ENCODE results near the gene CD274.
"Not testable (repeated sequence)": the region's sequence is repeated elsewhere in the genome, so short reads cannot be mapped to it uniquely, and the experiment has no call there.

The CD274 gene

GRCh38 chr9:5450359-5451091 is at the start of gene CD274:
Gene CD274 (plus strand): TSS chr9:5450542. CDS start chr9:5456114, 5,572 bp downstream.
- DNase-seq (ENCODE audit: low read depth in 2 of 2): peak; percentile 62

- DNase-seq (ENCODE audit: low read depth in 2 of 2): no peak
These were observed 48.1 kb upstream of the CD274 start for GRCh38 chr9:5402217-5402616.

GRCh38 chr9:5408596-5408995 is 41.7 kb upstream of the CD274 start:
- DNase-seq (ENCODE audit: low read depth in 2 of 2): no peak

GRCh38 chr9:5416953-5417352 is 33.4 kb upstream of the CD274 start:
- no peak for DNase-seq (ENCODE audit: low read depth in 2 of 2)

- no peak for DNase-seq (ENCODE audit: low read depth in 2 of 2)
These were observed 31.9 kb upstream of the CD274 start for GRCh38 chr9:5418481-5418880.

- DNase-seq (ENCODE audit: low read depth in 2 of 2): no peak
These were observed 30.4 kb upstream of the CD274 start for GRCh38 chr9:5419987-5420386.

GRCh38 chr9:5421163-5421562 is 29.2 kb upstream of the CD274 start:
- no peak for DNase-seq (ENCODE audit: low read depth in 2 of 2)

- DNase-seq (ENCODE audit: low read depth in 2 of 2): no peak
These were observed 28.1 kb upstream of the CD274 start for GRCh38 chr9:5422276-5422675.

- no peak for DNase-seq (ENCODE audit: low read depth in 2 of 2)
These were observed 25.2 kb upstream of the CD274 start for GRCh38 chr9:5425006-5425628.

GRCh38 chr9:5427005-5427404 is 23.3 kb upstream of the CD274 start:
- no peak for DNase-seq (ENCODE audit: low read depth in 2 of 2)

- no peak for DNase-seq (ENCODE audit: low read depth in 2 of 2)
These were observed 22.2 kb upstream of the CD274 start for GRCh38 chr9:5428172-5428571.

- DNase-seq (ENCODE audit: low read depth in 2 of 2): no peak
These were observed 21.4 kb upstream of the CD274 start for GRCh38 chr9:5428794-5429528.

- no peak for DNase-seq (ENCODE audit: low read depth in 2 of 2)
These were observed 20.3 kb upstream of the CD274 start for GRCh38 chr9:5429873-5430564.

- DNase-seq (ENCODE audit: low read depth in 2 of 2): no peak
These were observed 19.4 kb upstream of the CD274 start for GRCh38 chr9:5430912-5431311.

- not testable (repeated sequence) for DNase-seq (ENCODE audit: low read depth in 2 of 2)
These were observed 17.5 kb upstream of the CD274 start for GRCh38 chr9:5432890-5433289.

GRCh38 chr9:5433328-5433727 is 17.0 kb upstream of the CD274 start:
- DNase-seq (ENCODE audit: low read depth in 2 of 2): not testable (repeated sequence)

GRCh38 chr9:5433841-5434810 is 16.2 kb upstream of the CD274 start:
- not testable (repeated sequence) for DNase-seq (ENCODE audit: low read depth in 2 of 2)

GRCh38 chr9:5435912-5436311 is 14.4 kb upstream of the CD274 start:
- no peak for DNase-seq (ENCODE audit: low read depth in 2 of 2)

GRCh38 chr9:5436441-5436840 is 13.9 kb upstream of the CD274 start:
- DNase-seq (ENCODE audit: low read depth in 2 of 2): no peak

- peak; percentile 70 to 73 for DNase-seq (ENCODE audit: low read depth in 2 of 2)
These were observed 12.8 kb upstream of the CD274 start, which contains the start of gene PLGRKT for GRCh38 chr9:5437254-5438216. Gene PLGRKT (minus strand): TSS chr9:5437925. CDS start chr9:5431977, 5,948 bp downstream.

All from fibroblast of skin of left quadriceps (primary cell).